ENCODE measurements around the gene UQCRC1.

UQCRC1 gene

DNA sequence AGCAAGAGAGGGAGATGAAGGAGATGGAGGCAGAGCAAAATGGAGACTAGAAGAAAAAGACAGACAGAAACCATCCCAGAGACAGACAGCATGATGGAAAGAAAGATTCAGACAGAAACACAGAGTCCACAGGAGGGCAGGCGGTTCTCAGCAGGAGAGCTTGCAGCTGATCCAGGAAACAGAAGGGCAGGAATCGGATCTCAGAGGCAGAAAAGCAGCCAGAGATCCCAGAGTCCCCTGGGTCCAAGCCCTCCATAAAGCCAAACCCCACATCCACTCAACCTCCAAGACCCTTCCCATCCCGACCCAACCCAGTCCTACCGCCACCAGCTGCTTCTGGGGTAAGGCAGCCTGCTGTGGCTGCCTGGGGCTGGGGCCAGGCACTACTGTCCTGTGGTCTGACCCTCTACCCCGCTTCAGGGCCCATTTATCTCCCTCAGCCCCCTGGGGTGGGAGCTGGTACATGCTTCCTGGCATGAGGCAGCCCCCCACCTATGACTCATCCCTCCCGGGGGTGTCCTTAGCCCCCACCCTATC lies 46.0 kb downstream of the UQCRC1 start, which contains the start of gene UCN2:
Gene UCN2 (minus strand): TSS at position 400 of the 537 bp plus-strand sequence. CDS start 657 bp downstream, outside the sequence.
- no peak for DNase-seq (ENCODE audit: low read depth)
- TF ChIP-seq, protein P1, sequence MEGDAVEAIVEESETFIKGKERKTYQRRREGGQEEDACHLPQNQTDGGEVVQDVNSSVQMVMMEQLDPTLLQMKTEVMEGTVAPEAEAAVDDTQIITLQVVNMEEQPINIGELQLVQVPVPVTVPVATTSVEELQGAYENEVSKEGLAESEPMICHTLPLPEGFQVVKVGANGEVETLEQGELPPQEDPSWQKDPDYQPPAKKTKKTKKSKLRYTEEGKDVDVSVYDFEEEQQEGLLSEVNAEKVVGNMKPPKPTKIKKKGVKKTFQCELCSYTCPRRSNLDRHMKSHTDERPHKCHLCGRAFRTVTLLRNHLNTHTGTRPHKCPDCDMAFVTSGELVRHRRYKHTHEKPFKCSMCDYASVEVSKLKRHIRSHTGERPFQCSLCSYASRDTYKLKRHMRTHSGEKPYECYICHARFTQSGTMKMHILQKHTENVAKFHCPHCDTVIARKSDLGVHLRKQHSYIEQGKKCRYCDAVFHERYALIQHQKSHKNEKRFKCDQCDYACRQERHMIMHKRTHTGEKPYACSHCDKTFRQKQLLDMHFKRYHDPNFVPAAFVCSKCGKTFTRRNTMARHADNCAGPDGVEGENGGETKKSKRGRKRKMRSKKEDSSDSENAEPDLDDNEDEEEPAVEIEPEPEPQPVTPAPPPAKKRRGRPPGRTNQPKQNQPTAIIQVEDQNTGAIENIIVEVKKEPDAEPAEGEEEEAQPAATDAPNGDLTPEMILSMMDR (IDR thresholded peaks at IDR 0.05; ENCODE audit: control insufficient read depth, extremely low read depth, insufficient read depth): no peak
- H3K4me3 ChIP-seq (ENCODE audit: low read depth, low read length): no peak within 1 kb of the TSS

DNA sequence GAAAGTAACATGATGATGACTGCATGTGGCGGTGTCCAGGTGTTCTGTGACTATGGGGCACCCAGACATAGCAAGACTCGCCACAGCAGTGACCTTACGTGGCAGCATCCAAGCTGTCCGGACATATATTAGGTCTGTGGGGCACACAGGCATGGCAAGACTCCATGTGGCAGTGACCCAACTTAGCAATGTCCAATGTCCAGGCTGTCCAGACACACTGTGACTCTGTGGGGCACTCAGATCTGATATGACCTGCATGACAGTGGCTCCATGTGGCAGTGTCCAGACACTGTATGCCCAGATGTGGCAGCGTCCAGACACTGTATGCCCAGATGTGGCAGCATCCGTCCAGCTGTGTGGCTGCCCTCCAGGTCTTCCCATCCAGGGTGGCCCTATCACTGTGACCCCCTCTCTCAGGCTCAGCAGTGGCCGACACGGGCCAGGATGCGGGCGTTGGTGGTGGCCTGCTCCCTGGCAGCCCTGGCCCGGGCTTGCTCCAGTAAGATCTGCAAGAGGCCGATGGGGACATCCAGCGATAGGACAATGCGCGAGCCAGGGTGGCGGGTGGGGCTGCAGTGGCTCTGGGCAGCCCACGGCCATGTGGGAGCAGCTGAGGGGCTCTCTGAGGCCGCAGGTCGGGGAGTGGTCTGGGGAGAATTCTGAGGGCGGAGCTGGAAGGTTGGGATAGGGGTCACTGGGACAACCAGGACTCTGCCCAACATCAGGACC lies 46.9 kb downstream of the UQCRC1 start:
- TF ChIP-seq, protein P1 (IDR thresholded peaks at IDR 0.05; ENCODE audit: control insufficient read depth, extremely low read depth, insufficient read depth): no peak
- H3K4me3 ChIP-seq (ENCODE audit: low read depth, low read length): no peak overlapping the region
- DNase-seq (ENCODE audit: low read depth): no peak

DNA sequence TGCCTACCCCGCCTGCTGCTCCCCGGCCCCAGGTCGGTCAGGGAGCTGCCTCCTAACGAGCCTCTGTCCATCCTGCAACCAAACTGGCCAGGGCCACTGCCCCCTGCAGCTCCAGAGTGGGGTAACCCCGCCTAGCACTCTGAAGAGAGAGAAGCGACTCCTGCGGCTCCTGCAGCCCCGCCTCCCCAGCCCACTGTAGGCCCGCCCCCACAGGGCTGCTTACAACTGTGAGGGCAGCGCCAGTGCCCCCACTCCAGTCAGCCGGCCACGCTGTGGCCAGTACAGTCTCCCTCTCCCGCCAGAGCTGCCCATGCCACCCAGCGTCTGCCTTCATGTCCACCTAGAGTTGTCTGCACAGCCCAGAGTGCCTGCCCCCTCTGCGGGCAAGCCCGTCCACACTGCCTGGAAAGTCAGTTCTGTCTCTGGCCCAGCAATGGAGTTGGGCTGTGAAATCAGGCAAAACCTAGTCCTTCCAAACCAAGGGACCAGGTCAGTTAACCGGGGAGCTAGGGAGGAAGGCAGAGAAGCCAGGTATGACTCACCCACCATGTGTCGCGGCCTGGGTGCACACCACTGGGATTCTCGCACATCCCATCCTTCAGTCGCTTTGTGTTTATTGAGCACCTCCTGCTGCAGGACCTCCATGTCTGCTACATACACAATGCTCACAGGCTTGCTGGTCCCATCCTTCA lies 48.3 kb downstream of the UQCRC1 start:
- TF ChIP-seq, protein P1 (IDR thresholded peaks at IDR 0.05; ENCODE audit: control insufficient read depth, extremely low read depth, insufficient read depth): no peak
- DNase-seq (ENCODE audit: low read depth): no peak
- no peak overlapping the region for H3K4me3 ChIP-seq (ENCODE audit: low read depth, low read length)

GRCh38 chr3:48560648-48561018 lies 48.8 kb downstream of the UQCRC1 start:
- DNase-seq (ENCODE audit: low read depth): no peak
- no peak overlapping the region for H3K4me3 ChIP-seq (ENCODE audit: low read depth, low read length)
- TF ChIP-seq, protein P1 (IDR thresholded peaks at IDR 0.05; ENCODE audit: control insufficient read depth, extremely low read depth, insufficient read depth): no peak

GRCh38 chr3:48558493-48559134 lies 50.8 kb downstream of the UQCRC1 start:
- no peak for DNase-seq (ENCODE audit: low read depth)
- no peak overlapping the region for H3K4me3 ChIP-seq (ENCODE audit: low read depth, low read length)
- TF ChIP-seq, protein P1 (IDR thresholded peaks at IDR 0.05; ENCODE audit: control insufficient read depth, extremely low read depth, insufficient read depth): no peak

DNA sequence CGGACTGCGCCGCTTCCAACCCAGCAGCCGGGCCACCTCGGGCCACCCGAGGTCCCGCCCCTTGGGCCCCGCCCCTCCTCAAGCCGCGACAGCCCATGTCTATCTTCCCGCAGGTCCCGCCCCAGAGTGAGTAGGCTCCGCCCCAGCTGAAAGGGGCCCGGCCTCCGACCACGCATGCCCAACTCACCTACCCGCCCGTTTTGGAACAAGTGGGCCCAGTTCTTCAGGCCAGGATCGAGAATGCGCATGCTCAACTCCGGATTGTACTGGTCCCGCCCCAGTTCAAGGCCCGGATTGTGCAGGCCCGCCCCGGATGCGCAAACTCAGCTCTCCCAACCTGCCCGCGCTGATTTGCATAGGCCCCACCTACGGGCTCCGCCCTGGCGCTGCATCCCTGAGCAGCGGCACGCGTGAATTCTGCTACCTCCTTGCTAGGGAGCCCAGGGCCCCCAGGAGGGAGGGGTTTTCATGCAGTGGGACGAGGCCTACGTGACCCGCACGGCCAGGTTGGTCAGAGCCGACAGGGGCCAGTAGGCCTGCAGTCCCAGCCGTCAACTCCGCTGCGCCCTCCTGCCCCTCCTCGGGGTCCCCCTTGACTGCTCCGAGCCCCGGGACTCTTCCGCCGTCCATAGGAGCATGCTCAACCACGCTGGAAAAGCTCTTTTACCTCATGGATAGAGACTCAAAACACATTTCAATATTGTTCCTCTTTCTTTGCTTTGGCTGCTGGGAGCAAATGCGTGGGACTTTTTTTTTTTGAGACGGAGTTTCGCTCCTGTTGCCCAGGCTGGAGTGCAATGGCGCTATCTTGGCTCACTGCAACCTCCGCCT lies 52.4 kb downstream of the UQCRC1 start, which contains the start of gene PFKFB4:
Gene PFKFB4 (minus strand): TSS at position 8 of the 831 bp plus-strand sequence. CDS start 26 bp downstream, outside the sequence.
- peak; percentile 98 for DNase-seq (ENCODE audit: low read depth)
- TF ChIP-seq, protein P1 (IDR thresholded peaks at IDR 0.05; ENCODE audit: control insufficient read depth, extremely low read depth, insufficient read depth): no peak
- H3K4me3 ChIP-seq (ENCODE audit: low read depth, low read length): peak within 1 kb of the TSS; percentile 80

All from LNCaP clone FGC (cell line).